NCI-H345 treated with DMSO at 0.1 percent for 48 hours (cell line): ENCODE results near the gene TPD52L1.
A peak's percentile ranks its signal among the peaks of the same experiment; 100 is the strongest.

Experiments
- DNase-seq: peaks from one replicate; lab custom pipeline; 2025; ENCODE audit not compliant: unreplicated experiment; lab: John Stamatoyannopoulos, UW

The TPD52L1 gene

DNA sequence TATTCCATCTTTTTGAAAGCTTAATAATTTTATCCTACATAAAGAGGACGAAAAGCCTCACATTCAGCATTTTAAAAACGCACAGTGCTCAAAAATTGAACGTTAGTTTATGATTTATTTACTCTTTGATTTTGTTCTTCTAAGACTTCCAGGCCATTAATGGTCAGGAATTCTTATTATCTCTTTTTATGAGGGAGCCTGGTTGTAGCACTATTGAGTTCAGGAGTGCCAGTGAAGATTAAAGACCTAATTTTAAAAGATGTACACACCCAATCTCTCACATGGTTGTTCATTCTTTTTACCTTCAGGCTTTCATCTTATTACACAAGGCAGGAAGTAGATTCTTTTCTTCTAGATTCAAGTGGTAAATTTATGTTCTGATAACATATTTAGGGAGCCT is 79.6 kb downstream of the TPD52L1 start:
- no peak for DNase-seq

DNA sequence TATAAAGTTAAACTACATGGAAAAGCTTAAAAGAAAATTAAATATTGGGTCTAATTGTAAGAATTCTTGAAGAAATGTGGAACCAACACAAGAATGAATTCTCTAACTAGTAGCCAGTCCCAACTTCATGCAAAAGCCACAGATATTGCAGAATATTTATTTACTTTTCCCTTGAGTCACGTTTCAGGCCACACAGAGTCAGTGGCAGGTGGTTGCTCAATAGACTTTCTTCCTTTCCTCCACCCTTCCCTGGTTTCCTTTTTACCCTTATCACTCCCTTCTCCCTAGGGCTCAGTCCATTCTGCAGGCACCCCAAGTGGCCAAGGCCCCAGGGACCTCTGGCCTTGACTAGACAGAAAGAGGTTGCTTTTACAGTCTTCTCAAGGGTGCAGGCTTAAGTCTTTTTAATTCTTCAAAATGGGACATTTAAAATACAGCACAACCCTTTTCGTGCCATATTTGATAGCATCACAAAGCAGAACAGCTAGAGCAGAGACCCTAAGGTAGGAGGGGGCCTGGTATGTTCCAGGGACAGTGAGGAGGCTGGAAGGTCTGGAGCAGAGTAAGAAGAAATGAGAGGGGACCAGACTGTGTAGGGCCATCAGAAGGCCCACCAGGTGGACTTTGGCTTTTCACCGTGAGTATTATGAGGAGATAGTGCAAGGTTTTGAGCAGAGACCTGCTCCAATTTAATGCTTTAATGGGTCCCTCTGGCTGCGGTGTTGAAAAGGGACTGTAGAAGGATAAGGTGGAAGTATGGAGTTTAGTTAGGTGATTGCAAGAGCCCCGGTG is 83.2 kb downstream of the TPD52L1 start:
- DNase-seq: no peak

DNA sequence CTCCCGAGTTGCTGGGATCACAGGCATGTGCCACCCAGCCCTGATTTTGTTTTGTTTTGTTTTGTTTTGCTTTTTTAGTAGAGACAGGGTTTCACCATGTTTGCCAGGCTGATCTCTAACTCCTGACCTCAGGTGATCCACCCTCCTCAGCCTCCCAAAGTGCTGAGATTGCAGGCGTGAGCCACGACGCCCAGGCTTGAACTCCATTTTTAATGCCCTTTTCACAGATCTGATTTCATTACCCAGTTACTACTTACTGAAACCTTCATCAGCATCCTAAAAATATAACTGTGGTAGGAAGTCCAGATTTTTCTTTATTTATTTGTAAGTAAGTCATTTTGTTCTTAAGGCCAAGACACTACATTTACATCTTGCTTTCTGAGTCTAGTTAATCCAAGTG is 84.2 kb downstream of the TPD52L1 start:
- no peak for DNase-seq

DNA sequence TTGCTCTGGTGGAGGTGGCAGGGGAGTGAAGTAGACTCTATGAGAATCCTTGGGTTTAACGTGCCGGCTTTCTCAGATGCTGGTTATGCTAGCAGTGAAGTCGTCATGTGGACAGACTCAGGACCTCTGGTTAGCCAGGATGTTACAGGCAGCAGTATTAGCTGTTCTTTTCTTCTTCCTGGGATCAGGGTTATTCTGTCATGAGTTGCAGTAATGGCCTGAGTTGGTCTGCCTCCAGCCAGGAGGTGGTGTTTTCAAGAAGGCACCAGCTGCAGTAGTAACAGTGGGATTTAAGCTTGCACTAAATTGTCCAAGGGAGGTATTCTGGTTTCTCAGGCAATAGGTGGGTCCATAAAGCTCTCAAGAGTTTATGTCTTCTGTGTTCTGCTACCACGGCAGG is 91.5 kb downstream of the TPD52L1 start:
- DNase-seq: no peak

DNA sequence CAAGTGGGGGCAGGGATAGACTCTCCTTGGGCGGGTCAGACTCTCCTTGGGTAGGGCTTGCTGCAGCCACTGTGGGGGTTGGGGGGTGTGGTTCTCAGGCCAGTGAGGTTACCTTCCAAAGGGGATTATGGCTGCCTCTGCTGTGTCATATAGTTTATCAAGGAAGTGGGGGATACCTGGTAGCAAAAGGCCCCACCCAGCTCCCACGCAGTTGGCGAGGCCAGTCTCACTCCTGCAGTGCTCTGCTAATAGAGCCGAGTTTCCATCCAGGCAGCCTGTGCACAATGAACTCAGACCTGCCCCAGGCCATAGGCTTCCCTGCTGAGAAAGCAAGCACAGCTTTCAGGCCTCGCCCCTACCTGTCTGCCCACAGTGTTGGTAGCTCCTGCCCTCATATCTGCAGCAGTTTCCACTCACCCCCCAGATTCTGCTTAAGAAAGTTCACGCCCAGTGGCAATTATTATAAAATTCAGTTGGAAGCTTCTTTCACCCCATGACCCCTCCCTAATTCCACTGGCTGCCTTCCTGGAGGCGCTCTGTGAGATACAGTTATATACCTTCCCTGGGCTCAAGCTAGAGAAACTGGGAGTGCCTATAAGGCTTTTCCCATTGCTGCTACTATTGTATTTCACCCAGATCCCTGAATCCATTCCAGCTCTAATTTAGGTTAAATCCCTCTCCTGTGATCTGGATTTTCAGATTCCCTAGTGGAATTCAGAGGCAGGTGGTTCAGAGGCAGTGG is 92.1 kb downstream of the TPD52L1 start:
- DNase-seq: no peak

DNA sequence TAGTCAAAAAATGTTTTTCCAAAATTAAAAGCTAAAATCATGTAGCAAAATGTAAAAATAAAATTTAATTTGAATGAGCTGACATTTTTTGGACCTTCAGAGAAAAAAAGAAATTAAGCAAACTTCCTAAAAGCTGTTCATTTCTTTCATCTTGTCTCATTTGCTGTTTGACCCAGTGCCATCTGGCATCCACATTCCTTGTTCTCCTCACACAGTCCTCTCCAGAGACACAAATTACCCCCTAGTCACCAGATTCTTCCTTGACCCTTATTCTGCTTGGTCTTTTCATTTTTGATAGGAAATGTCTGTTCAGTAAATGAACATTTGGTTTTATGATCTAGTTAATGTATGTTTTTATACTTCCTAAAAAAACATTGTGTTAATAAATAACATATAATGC is 93.0 kb downstream of the TPD52L1 start:
- DNase-seq: no peak

DNA sequence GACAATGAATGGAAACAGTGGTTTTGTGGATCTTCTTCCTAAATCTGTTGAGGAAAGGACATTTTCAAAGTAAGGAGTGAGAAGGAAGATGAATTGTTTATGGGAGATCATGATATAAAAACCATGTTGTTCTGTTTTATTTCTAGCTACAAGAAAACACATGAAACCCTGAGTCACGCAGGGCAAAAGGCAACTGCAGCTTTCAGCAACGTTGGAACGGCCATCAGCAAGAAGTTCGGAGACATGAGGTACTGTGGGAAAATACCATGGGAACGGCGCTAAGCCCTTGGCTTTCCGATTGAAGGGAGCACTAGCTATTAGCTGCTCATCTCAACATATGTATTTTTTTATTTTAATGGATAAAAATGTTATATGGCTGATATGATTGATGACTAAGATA is 94.6 kb downstream of the TPD52L1 start:
- DNase-seq: no peak

DNA sequence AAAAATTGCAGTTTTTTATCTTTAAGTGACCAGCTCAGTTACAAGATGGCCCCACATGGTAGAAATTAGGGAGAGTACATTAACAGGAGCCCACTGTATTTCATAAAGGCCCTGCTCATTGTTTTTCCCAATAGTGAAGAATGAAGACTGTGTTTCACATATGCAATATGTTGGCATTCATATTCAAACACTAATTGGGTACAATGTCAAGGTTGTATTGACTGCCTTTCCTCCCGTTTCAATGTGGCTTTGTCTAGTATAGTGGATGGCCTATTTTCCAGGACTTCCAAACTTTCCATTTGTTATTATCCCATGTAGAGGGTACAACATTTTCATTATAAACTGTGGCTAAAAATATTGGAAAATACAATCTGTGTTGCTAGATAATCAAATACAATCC is 96.9 kb downstream of the TPD52L1 start:
- DNase-seq: no peak

DNA sequence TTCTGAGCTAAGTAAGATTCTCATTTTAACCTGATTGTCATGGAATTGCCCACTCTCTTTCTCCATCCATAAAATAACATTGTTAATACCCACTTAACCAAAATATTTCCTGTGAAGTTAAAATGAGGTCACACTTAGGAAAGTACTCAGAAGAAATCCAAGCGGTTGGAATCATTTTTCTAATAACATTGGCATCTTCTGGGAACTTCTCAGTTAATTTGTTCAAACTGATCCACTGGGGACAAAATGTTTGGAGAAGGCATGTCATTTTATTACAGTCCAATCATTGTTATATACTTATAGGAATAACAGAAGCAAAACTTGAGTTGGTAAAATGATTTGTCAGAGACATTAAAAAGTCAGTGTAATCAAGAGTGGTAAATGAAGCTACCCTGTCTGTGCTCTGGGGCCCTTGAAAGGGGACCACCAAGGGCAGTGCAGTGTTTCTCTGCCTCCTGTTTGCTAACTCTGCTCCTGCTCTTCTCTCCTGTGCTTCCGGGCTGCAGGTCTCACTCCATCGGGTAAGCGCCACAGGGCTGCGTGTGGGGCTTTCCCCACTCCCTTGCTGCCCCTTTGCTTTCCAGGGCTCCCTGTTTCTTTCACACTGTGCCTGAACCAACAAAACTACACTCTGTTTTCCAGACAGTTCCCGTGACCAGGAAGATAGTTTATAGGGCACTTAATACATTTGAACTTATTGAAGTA is 98.1 kb downstream of the TPD52L1 start:
- DNase-seq: no peak

DNA sequence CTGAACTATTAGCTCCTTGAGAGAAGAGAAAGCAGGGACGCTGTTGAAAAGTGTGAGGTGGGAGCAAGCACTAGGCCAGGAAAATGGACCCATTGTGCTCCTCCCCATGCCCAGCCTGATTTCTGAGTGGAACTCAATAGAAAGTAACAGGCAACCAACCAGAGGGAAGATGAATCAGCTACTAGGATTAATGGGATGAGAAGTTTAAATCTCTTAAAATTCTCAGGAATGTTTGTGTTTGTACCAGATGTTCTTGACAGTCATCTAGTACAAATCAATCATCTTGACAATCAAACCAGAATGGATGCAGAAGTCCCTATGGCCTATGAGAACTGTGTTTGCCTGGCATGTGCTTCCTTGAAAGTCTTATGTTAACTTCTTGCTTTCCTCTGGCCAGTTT is 99.3 kb downstream of the TPD52L1 start:
- DNase-seq: no peak

DNA sequence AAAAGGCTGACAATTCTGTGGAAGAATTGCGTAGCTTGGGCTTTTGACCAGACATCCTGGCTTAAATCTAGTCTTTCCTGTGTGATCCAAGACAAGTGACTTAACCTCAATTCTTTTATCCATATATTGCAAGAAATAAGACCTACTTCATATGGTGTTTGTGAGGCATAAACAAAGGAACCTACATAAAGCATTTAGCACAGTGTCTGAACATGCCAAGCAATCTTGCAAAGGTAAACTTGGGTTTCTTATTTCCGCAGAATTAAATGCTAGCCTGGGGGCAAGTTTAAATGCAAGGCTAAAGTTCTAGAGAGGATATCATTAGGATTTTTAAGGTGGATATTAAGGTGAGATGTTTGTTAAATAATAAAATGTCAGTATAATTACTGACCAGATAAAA is 100.3 kb downstream of the TPD52L1 start:
- DNase-seq: no peak

DNA sequence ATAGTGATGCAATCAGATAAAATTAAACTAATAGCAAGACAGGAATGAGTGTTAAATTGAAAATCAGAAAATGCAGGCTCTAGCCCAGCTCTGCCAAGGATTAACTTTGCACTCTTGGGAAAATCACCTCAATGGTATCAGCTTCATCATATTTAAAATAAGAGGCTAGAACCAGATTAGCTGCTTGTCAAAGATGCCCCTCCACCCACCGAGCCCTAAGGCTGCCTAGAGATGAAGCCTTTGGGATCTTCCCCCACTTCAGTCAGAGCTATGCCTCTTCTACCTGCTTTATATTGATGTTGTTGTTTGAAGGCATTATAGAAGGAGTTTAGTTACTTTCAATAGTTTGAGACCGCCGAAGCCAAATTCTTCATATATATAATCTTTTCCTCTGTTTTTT is 100.7 kb downstream of the TPD52L1 start:
- DNase-seq: no peak

DNA sequence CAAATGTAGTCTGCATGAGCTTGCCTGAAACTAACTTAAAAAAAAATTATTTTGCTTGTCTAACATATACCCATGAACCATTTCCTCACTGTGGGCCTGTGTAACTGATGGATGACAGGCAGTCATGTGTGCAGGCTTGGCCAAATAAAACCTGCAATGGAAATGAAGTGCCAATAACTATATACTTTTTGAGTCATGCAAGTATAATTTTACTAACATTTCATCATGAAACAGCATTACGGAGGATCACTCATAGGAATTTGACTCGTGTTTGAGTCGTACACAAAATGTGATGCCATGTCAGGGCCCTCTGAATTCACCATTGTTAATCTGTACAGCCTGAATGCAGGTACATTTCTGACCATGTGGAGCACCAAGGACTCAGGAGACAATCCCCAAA is 101.6 kb downstream of the TPD52L1 start:
- DNase-seq: no peak

DNA sequence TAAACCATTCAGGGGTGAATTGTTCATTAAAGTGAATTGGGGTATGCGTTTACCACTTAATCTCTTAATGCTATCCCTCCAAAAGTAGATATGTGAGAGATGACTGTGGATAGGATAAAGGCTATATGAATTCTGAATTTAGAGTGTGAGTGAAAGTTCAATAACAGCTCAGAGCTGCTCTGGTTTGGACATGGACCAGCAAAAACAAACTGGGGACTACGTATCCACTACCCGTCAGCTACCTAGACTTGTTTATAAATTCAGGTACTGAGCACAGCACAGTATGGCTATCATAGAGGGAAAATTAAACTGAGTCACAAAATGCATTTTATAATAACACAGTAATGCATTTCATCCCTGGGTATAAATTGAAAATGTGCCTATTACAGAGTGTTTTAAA is 103.8 kb downstream of the TPD52L1 start:
- DNase-seq: no peak

DNA sequence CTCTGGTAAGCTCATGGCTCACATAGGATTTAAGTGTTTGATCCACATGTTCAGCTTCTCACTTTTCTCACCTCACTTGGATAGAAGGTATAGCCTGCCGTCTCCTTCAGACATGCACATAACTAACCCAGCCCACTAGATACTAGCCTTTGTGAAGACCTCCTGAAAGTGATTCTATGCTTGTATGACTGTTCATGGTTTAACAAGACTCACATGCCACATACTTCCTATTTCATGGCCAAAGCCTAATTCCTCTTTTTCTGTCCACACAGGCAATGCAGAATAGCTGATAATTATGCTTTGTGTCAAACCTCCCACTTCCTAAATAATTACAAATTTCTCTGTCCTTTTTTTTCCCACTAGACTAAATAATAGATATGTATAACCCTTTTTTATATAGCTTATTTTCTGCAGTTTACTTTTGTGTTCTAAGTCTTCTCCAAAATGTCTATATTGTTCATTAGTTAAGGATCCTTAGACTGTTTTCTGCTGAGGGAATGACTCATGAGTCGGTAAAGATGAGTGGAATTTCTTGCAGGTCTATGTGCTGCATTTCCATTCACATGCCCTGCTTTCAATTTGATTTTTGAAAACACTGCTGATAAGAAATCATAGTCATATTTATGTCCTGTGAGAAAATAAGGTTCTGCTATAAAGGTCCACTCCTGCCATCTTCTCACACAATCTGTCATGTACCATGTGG is 105.2 kb downstream of the TPD52L1 start:
- DNase-seq: no peak

DNA sequence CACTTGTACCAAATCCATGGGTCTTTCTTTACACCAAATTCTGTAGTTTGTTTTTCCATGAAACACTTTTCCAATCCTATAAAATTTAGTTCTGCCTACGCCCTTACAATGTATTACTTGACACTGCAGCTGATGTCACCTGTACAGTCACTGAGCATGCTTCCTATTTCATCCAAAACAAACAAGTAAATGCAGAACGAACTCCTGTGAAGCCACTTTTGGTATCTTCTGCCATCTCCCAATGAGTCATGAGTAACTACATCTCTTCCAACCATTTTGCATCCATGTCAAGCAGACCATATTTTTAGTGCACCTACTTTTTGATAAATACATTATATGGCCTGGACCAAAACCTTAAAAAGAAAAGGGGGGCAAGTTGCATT is 105.8 kb downstream of the TPD52L1 start:
- no peak for DNase-seq

DNA sequence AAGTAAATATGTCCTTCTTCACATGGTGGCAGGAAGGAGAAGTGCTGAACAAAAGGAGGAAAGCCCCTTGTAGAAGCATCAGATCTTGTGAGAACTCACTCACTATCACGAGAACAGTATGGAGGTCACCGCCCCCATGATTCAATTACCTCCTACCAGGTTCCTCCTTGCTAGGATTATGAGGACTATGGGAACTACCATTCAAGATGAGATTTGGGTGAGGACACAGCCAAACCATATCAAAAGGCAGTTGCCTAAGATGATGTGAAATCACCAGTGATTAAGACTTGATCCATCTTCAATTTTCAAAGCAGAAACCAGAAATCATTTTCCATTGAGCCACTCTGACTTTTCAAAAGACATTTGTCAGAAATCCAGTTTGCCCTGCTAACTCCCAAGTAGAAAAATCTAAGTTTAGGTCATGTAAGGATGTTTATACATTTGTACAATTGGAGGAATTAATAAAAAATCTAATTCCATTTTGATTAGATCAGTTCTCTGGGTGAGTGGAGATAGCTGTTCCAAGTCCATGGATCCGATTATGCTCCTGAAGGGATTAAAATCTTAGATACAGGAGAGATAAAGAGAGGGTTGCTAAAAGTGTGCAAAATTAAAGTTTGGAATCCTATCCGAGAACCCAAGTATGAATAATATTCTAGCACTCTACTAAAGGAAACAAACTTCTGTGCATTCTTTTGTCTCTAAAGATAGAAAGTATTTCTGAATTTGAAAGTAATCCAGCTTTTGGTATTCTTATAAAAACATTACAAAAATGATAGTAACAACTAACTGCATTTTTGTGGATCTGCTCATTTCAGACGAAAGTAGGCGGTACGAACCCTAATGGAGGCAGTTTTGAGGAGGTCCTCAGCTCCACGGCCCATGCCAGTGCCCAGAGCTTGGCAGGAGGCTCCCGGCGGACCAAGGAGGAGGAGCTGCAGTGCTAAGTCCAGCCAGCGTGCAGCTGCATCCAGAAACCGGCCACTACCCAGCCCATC is 108.7 kb downstream of the TPD52L1 start:
- no peak for DNase-seq

DNA sequence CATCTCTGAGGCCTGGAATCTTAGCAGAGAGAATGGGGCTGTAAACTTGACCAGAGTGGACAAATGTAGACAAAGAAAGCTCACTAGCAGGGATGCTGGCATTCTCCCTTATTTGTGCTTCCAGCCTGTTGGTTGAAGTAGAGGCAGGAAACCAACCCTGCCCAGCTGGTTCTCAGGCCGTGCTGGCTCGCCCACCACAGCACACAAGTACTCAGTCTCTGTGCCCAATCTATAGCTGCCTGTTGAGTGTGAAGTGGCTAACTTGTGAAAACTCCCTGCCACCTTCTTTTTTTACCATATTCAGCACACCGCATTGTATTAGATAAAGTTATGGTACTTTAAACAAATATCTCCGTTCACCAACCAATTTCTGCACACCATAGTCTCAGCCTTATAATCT is 110.9 kb downstream of the TPD52L1 start:
- no peak for DNase-seq

DNA sequence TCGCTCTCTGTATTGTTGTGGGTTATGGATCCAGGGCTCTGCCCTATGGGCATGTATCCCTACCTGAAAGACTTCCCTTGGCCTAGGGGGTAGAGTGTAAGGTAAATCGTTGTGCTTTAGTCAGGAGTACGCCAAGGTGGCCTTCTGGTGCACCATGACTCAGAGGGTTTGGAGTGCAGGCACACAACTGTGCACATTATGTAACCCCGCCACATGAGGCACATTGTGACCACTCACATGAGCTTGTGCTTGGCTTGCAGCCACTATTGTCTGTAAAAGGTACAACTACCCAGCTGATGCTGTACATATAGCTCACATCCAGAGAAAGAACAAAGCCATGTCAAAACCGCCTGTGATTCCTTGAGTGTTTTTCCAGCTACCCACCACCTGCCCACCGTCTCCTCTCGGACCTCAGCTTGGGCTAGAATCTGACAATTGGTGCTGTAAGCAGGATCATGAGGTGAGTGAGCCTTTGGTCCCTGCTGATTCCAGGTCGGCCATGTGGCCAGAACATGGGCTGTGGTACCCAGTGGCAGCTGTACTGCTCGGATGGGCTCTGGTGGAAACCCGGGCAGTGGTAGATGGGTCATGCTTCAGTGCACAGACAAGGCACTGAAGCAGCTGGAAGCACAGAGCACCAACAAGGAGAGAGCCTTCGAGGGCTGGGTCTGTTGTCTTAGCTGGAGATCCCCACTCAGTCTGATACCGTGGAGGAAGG is 114.4 kb downstream of the TPD52L1 start:
- DNase-seq: peak; percentile 60

DNA sequence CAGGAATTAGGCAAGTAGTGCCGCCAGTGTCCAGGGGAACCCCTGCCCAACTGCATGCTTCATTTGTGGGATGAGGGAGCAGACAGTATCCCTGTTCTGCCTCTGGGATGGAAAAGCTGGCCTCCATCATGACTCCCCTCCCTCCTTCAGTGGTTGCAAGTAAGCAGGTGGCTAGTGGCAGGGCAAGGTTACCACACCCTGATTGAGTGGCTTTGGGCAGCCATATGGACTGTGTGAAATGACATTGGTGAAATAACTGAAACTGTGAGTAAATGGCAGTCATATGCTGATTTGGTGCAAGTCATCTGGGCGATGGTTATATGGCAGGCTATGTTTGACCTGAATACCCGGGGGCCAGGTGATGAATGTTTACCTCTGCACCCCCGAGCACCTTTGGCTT is 115.2 kb downstream of the TPD52L1 start:
- no peak for DNase-seq
